ENCODE data around the gene GNG13. TPM values are rescaled to one million over a fixed set of nuclear protein-coding genes. Genes with fewer than 3 reads are reported as not detected.

GNG13 gene
- total RNA-seq, 3 donors from 2014 or later (not counting 1 experiment from before 2014, with no cell fraction given) = not detected

GRCh38 chr16:767743-768235 lies 32.7 kb downstream of the GNG13 start:
- Histone ChIP-seq H3K36me3 (ENCODE audit: control insufficient read depth, insufficient read depth, low read length) (no peaks in the 10 kb centered on the region), H3K4me1 (ENCODE audit: control insufficient read depth, insufficient read depth, low read length) (no peaks in the 10 kb centered on the region), H3K27ac (ENCODE audit: low read length) (no peak overlapping the region), H3K9me3 (ENCODE audit: control insufficient read depth, insufficient read depth, low read length) (no peaks in the 10 kb centered on the region), H3K27me3 (ENCODE audit: control insufficient read depth, insufficient read depth, low read length) (no peaks in the 10 kb centered on the region), H3K4me3 (ENCODE audit: low read length) (no peak overlapping the region)
- WGBS (ENCODE audit: insufficient coverage) = 65% methylated on average over 8 of the region's 38 CpGs
- no peak for TF ChIP-seq CTCF (IDR thresholded peaks at IDR 0.05)
- DNase-seq = no peak
- Mint-ChIP-seq H3K4me1 (no peaks in the 10 kb centered on the region), H3K36me3 (no peaks in the 10 kb centered on the region), H3K9me3 (no peaks in the 10 kb centered on the region), H3K27me3 (ENCODE audit: low read depth in 2 of 2) (no peaks in the 10 kb centered on the region), H3K4me3 (no peak overlapping the region), H3K27ac (no peak overlapping the region)
- intact Hi-C loops (cut with micrococcal nuclease) = no loop called here
- ATAC-seq = no peak

- no peak for TF ChIP-seq CTCF (IDR thresholded peaks at IDR 0.05)
- H3K9me3 ChIP-seq (ENCODE audit: control insufficient read depth, insufficient read depth, low read length) = no peaks in the 10 kb centered on the region
- H3K36me3 Mint-ChIP-seq = no peaks in the 10 kb centered on the region
- H3K4me1 Mint-ChIP-seq = no peaks in the 10 kb centered on the region
- WGBS (ENCODE audit: insufficient coverage) = 78% methylated on average over 33 of the region's 48 CpGs
- H3K4me1 ChIP-seq (ENCODE audit: control insufficient read depth, insufficient read depth, low read length) = no peaks in the 10 kb centered on the region
- H3K27me3 Mint-ChIP-seq (ENCODE audit: low read depth in 2 of 2) = no peaks in the 10 kb centered on the region
- ATAC-seq (no peak), DNase-seq (no peak)
- no peaks in the 10 kb centered on the region for H3K36me3 ChIP-seq (ENCODE audit: control insufficient read depth, insufficient read depth, low read length)
- no peak overlapping the region for H3K27ac ChIP-seq (ENCODE audit: low read length)
- no peaks in the 10 kb centered on the region for H3K9me3 Mint-ChIP-seq
- intact Hi-C loops (cut with micrococcal nuclease) = no loop called here
- no peaks in the 10 kb centered on the region for H3K27me3 ChIP-seq (ENCODE audit: control insufficient read depth, insufficient read depth, low read length)
- no peak overlapping the region for H3K4me3 ChIP-seq (ENCODE audit: low read length)
- no peak overlapping the region for H3K4me3 Mint-ChIP-seq
- H3K27ac Mint-ChIP-seq = no peak overlapping the region
These were observed 33.5 kb downstream of the GNG13 start for GRCh38 chr16:766820-767640.

- no peak overlapping the region for H3K4me3 ChIP-seq (ENCODE audit: low read length)
- no peak for TF ChIP-seq CTCF (IDR thresholded peaks at IDR 0.05)
- H3K27ac Mint-ChIP-seq = no peak overlapping the region
- intact Hi-C loops (cut with micrococcal nuclease) = no loop called here
- no peaks in the 10 kb centered on the region for H3K27me3 ChIP-seq (ENCODE audit: control insufficient read depth, insufficient read depth, low read length)
- no peak overlapping the region for H3K4me3 Mint-ChIP-seq
- no peaks in the 10 kb centered on the region for H3K4me1 Mint-ChIP-seq
- no peaks in the 10 kb centered on the region for H3K36me3 Mint-ChIP-seq
- H3K27me3 Mint-ChIP-seq (ENCODE audit: low read depth in 2 of 2) = no peaks in the 10 kb centered on the region
- H3K9me3 Mint-ChIP-seq = no peaks in the 10 kb centered on the region
- no peaks in the 10 kb centered on the region for H3K4me1 ChIP-seq (ENCODE audit: control insufficient read depth, insufficient read depth, low read length)
- no peaks in the 10 kb centered on the region for H3K36me3 ChIP-seq (ENCODE audit: control insufficient read depth, insufficient read depth, low read length)
- ATAC-seq = no peak
- no peak for DNase-seq
- 91% methylated on average over 29 of the region's 29 CpGs for WGBS (ENCODE audit: insufficient coverage)
- H3K27ac ChIP-seq (ENCODE audit: low read length) = no peak overlapping the region
- no peaks in the 10 kb centered on the region for H3K9me3 ChIP-seq (ENCODE audit: control insufficient read depth, insufficient read depth, low read length)
These were observed 34.3 kb downstream of the GNG13 start for GRCh38 chr16:766008-766819.
